Measurements from ENCODE around the gene PTGFR. TPM values are rescaled to one million over a fixed set of nuclear protein-coding genes. Genes with fewer than 3 reads are reported as not detected.

PTGFR gene
- total RNA-seq = not detected
- not detected for total RNA-seq (2013)

GRCh38 chr1:78490861-78491450 is at the start of gene PTGFR:
Gene PTGFR (plus strand): TSS chr1:78490974. CDS start chr1:78492744, 1,770 bp downstream.
- ATAC-seq = no peak
- no peak for DNase-seq
- Histone ChIP-seq H3K4me3 (ENCODE audit: low read length) (no peak within 1 kb of the TSS), H3K9me3 (ENCODE audit: control insufficient read depth, insufficient read depth, low read length) (no peaks in the 10 kb centered on the region), H3K27me3 (ENCODE audit: control insufficient read depth, insufficient read depth, low read length) (no peaks in the 10 kb centered on the region), H3K36me3 (ENCODE audit: control insufficient read depth, insufficient read depth, low read length) (no peaks in the 10 kb centered on the region), H3K27ac (ENCODE audit: low read length) (no peak within 1 kb of the TSS), H3K4me1 (ENCODE audit: control insufficient read depth, insufficient read depth, low read length) (no peaks in the 10 kb centered on the region)
- Mint-ChIP-seq H3K9me3 (peaks cover 7% of the 10 kb centered on the region in 2 donors), H3K27ac (no peak within 1 kb of the TSS), H3K4me3 (no peak within 1 kb of the TSS), H3K27me3 (ENCODE audit: low read depth in 2 of 2) (peaks cover 10% of the 10 kb centered on the region in 2 donors), H3K36me3 (no peaks in the 10 kb centered on the region), H3K4me1 (no peaks in the 10 kb centered on the region)
- no peak for TF ChIP-seq CTCF (IDR thresholded peaks at IDR 0.05)
- WGBS (ENCODE audit: insufficient coverage) = 5% methylated on average over 42 of the region's 42 CpGs
- intact Hi-C loops (cut with micrococcal nuclease) = no loop called here

- no peak overlapping the region for H3K4me3 ChIP-seq (ENCODE audit: low read length)
- DNase-seq (no peak), ATAC-seq (no peak)
- Mint-ChIP-seq H3K27ac (no peak overlapping the region), H3K4me1 (no peaks in the 10 kb centered on the region), H3K4me3 (no peak overlapping the region), H3K27me3 (ENCODE audit: low read depth in 2 of 2) (no peaks in the 10 kb centered on the region), H3K36me3 (no peaks in the 10 kb centered on the region), H3K9me3 (peaks cover 6 to 8% of the 10 kb centered on the region in 2 donors)
- intact Hi-C loops (cut with micrococcal nuclease) = no loop called here
- no peaks in the 10 kb centered on the region for H3K27me3 ChIP-seq (ENCODE audit: control insufficient read depth, insufficient read depth, low read length)
- no peak for TF ChIP-seq CTCF (IDR thresholded peaks at IDR 0.05)
- WGBS (ENCODE audit: insufficient coverage) = 44% methylated on average over 2 of the region's 3 CpGs
- no peaks in the 10 kb centered on the region for H3K4me1 ChIP-seq (ENCODE audit: control insufficient read depth, insufficient read depth, low read length)
- no peaks in the 10 kb centered on the region for H3K36me3 ChIP-seq (ENCODE audit: control insufficient read depth, insufficient read depth, low read length)
- H3K9me3 ChIP-seq (ENCODE audit: control insufficient read depth, insufficient read depth, low read length) = no peaks in the 10 kb centered on the region
- no peak overlapping the region for H3K27ac ChIP-seq (ENCODE audit: low read length)
Measured at GRCh38 chr1:78441921-78442320, 48.9 kb upstream of the PTGFR start.

- Histone ChIP-seq H3K36me3 (ENCODE audit: control insufficient read depth, insufficient read depth, low read length) (no peaks in the 10 kb centered on the region), H3K27me3 (ENCODE audit: control insufficient read depth, insufficient read depth, low read length) (no peaks in the 10 kb centered on the region), H3K4me3 (ENCODE audit: low read length) (no peak overlapping the region), H3K27ac (ENCODE audit: low read length) (no peak overlapping the region), H3K9me3 (ENCODE audit: control insufficient read depth, insufficient read depth, low read length) (no peaks in the 10 kb centered on the region), H3K4me1 (ENCODE audit: control insufficient read depth, insufficient read depth, low read length) (no peaks in the 10 kb centered on the region)
- H3K4me3 Mint-ChIP-seq = no peak overlapping the region
- no peaks in the 10 kb centered on the region for H3K36me3 Mint-ChIP-seq
- no peaks in the 10 kb centered on the region for H3K4me1 Mint-ChIP-seq
- no peak overlapping the region for H3K27ac Mint-ChIP-seq
- H3K27me3 Mint-ChIP-seq (ENCODE audit: low read depth in 2 of 2) = no peaks in the 10 kb centered on the region
- TF ChIP-seq CTCF (IDR thresholded peaks at IDR 0.05) = no peak
- peaks cover 8 to 15% of the 10 kb centered on the region in 2 donors for H3K9me3 Mint-ChIP-seq
- ATAC-seq = no peak
- intact Hi-C loops (cut with micrococcal nuclease) = no loop called here
- no peak for DNase-seq
Measured at GRCh38 chr1:78447086-78447485, 43.7 kb upstream of the PTGFR start.

- intact Hi-C loops (cut with micrococcal nuclease) = no loop called here
- Histone ChIP-seq H3K4me3 (ENCODE audit: low read length) (no peak overlapping the region), H3K36me3 (ENCODE audit: control insufficient read depth, insufficient read depth, low read length) (no peaks in the 10 kb centered on the region), H3K27me3 (ENCODE audit: control insufficient read depth, insufficient read depth, low read length) (no peaks in the 10 kb centered on the region), H3K27ac (ENCODE audit: low read length) (no peak overlapping the region), H3K4me1 (ENCODE audit: control insufficient read depth, insufficient read depth, low read length) (no peaks in the 10 kb centered on the region), H3K9me3 (ENCODE audit: control insufficient read depth, insufficient read depth, low read length) (peaks cover 5% of the 10 kb centered on the region)
- Mint-ChIP-seq H3K36me3 (peaks cover 43% of the 10 kb centered on the region), H3K4me1 (no peaks in the 10 kb centered on the region), H3K27ac (no peak overlapping the region), H3K27me3 (ENCODE audit: low read depth in 2 of 2) (no peaks in the 10 kb centered on the region), H3K4me3 (no peak overlapping the region), H3K9me3 (peaks cover 20 to 22% of the 10 kb centered on the region in 2 donors)
- no peak for TF ChIP-seq CTCF (IDR thresholded peaks at IDR 0.05)
- DNase-seq = no peak
- no peak for ATAC-seq
- 94% methylated on average over 1 of the region's 1 CpG for WGBS (ENCODE audit: insufficient coverage)
Measured at GRCh38 chr1:78464449-78464891, 26.3 kb upstream of the PTGFR start.

Data from natural killer cell (primary cell).